ENCODE data around the gene PFDN6. TPM values are rescaled to one million over a fixed set of nuclear protein-coding genes. Genes with fewer than 3 reads are reported as not detected.
A peak's percentile ranks its signal among the peaks of the same experiment; 100 is the strongest.

PFDN6 gene
- total and polyA plus RNA-seq, 2 of the 13 experiments (the other 11 are each of a cell fraction or from before 2014, with no cell fraction given): 75.5 to 87.0 TPM

GRCh38 chr6:33248932-33249731 is 40.3 kb upstream of the PFDN6 start (continued):
- TF ChIP-seq SP4 (CRISPR knock-in tag; IDR thresholded peaks at IDR 0.05) (peak; percentile 95), NFYB (CRISPR knock-in tag; IDR thresholded peaks at IDR 0.05) (peak; percentile 93), ZNF800 (CRISPR knock-in tag; IDR thresholded peaks at IDR 0.05) (no peak), FOXP4 (CRISPR knock-in tag; IDR thresholded peaks at IDR 0.05) (no peak), GATAD2A (CRISPR knock-in tag; IDR thresholded peaks at IDR 0.05) (peak; percentile 7; the same call in 1 of the 2 replicates), ZNF281 (CRISPR knock-in tag; IDR thresholded peaks at IDR 0.05; ENCODE audit: borderline replicate concordance) (no peak; the same call in 1 of the 2 replicates), ZNF382 (CRISPR knock-in tag; IDR thresholded peaks at IDR 0.05; ENCODE audit: borderline replicate concordance) (no peak), TOPORS (CRISPR knock-in tag; IDR thresholded peaks at IDR 0.05) (peak; percentile 91), CBX5 (CRISPR knock-in tag; IDR thresholded peaks at IDR 0.05; ENCODE audit: borderline replicate concordance) (no peak; the same call in 1 of the 2 replicates), ZNF607 (CRISPR knock-in tag; IDR thresholded peaks at IDR 0.05; ENCODE audit: borderline replicate concordance) (peak; percentile 90), MXI1 (IDR thresholded peaks at IDR 0.05; ENCODE audit: borderline replicate concordance, low read depth, low read length) (peak; percentile 81; the same call in 2 of the 3 replicates), ZNF879 (CRISPR knock-in tag; IDR thresholded peaks at IDR 0.05) (no peak), ZNF749 (CRISPR knock-in tag; IDR thresholded peaks at IDR 0.05; ENCODE audit: borderline replicate concordance) (0 out of 2 replicates have a peak, but pooled peaks have one; percentile 47), ELF4 (CRISPR knock-in tag; IDR thresholded peaks at IDR 0.05; ENCODE audit: borderline replicate concordance) (no peak), TCF12 (IDR thresholded peaks at IDR 0.05) (no peak), TCF12 (CRISPR knock-in tag; IDR thresholded peaks at IDR 0.05) (peak; percentile 54; the same call in 1 of the 2 replicates), HOMEZ (CRISPR knock-in tag; IDR thresholded peaks at IDR 0.05; ENCODE audit: low read depth) (peak; percentile 13; the same call in 1 of the 2 replicates), EED (CRISPR knock-in tag; IDR thresholded peaks at IDR 0.05) (peak; percentile 94; the same call in 1 of the 2 replicates), ZMYM3 (CRISPR knock-in tag; IDR thresholded peaks at IDR 0.05) (peak; percentile 24; the same call in 1 of the 2 replicates), SSRP1 (CRISPR knock-in tag; IDR thresholded peaks at IDR 0.05) (peak; percentile 91; the same call in 1 of the 2 replicates)
